HPDE6-E6E7 (cell line): ENCODE measurements around the gene NOS1AP.
"Not testable (repeated sequence)": the region's sequence is repeated elsewhere in the genome, so short reads cannot be mapped to it uniquely, and the experiment has no call there.

Experiments used
- DNase-seq: peaks from one replicate; pipeline ENCODE4 v3.0.0; 2011; ENCODE audit warnings: missing footprints; ENCODE audit errors: extremely low spot score

The NOS1AP gene

DNA sequence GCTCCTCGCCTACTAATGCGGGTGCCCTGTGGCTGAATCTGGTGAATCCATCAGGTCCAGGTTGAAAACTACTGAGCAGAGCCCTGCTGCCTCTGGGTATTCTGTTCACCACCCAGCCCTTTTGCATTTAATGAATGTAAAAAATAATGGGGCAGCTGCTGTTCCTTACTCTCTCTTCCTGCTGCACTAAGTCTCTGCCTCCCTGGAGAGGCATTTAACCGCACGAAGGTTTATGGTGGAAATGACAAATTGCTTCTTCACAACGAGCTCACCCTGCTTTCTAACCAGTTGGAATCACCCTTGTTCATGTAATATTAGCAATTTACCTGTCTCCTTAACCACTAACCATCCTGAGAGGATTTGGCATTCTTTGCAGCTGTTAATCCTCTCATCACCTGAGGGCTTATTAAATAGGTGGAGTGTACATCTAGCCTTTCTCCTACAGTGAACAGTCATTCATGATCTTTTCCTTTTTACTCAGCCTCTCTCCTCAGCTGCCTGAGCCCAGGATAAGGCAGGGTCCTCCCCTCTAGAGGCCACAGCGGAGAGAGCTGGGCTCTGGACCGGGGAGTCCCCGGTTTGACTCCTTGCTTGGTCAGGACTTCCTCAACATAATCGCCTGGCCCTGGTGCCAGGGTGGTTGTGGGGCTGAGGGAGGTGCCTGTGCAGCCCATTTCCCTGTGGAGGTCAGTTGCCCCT, 97.6 kb downstream of the NOS1AP start:
- DNase-seq, result no peak

DNA sequence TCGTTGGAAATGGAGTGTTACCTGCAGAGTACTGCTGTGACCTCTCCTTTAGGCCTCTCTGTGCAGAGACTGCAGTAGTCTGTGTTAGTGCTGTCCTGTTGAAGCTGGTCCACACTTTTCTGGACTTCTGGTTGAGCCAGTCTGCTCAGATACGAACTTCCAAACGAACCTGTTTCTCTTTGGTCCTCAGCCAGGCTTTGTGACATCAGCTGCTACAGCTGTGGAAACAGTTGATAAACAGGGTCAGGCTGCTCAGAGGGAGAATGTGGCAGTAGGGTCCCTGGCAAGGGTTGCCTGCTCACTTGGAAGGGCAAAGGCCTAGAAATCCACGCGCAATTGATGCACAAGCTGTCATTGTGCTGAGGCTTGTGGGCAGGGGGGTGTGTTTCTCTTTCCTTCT, 98.8 kb downstream of the NOS1AP start:
- no peak for DNase-seq

DNA sequence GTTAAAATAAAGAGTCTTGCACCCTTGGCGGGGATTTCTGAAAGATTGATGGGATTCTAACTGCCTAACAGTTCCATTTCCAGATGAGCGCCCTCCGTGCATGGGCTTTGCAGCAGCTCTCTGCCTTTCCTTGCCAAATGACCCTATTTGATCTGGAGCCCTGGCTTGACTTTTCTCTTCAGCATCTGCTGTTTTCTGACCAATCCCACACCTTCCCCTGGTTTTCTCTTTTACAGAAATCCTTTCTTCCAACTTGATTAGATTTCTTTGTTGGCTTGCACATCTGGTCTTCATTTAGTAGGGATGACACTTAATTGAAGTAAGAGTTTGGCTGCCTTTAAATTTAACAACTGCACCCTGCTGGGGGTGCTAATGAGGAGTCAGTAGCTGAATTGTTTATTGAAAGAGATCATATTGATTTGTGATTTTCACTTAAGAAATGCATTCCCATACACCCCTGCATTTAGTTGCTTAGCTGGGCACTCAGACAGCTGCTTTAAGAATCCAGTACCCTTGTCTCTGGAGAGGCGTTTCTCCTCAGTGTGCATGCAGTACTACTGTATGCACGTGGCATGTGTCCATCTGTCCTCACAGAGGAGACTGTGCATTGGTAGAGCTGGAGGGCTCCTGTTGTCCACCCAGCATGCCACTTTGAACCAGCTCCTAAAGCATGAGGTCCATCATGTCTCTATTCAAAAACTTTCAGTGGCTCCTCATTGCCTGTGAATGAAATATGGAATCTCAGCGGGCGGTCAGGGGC, 99.7 kb downstream of the NOS1AP start:
- no peak for DNase-seq

DNA sequence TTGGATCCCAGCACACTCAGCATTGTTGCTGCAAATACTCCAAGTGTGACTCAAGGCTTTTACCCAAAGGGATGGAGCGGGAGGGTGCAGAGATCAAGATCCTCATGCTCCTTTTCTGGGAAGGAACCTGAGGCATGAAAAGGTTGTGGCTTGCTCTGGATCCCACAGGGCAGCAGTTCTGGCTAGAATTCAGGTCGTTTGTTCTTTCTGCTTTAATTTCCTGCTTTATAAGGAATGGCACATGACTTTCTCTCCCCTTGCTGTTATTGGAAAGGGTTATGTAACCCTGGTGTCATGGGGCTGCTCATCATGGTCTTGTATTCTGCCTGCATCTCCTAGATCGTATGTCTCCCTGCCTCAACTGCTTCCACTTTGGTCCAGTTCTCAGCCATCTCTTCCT, 101.6 kb downstream of the NOS1AP start:
- no peak for DNase-seq

GRCh38 chr1:162172311-162173102, 103.0 kb downstream of the NOS1AP start:
- DNase-seq, result no peak

DNA sequence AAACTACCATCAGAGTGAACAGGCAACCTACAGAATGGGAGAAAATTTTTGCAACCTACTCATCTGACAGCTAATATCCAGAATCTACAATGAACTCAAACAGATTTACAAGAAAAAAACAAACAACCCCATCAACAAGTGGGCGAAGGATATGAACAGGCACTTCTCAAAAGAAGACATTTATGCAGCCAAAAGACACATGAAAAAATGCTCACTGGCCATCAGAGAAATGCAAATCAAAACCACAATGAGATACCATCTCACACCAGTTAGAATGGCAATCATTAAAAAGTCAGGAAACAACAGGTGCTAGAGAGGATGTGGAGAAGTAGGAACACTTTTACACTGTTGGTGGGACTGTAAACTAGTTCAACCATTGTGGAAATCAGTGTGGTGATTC, 104.1 kb downstream of the NOS1AP start:
- not testable (repeated sequence) for DNase-seq

DNA sequence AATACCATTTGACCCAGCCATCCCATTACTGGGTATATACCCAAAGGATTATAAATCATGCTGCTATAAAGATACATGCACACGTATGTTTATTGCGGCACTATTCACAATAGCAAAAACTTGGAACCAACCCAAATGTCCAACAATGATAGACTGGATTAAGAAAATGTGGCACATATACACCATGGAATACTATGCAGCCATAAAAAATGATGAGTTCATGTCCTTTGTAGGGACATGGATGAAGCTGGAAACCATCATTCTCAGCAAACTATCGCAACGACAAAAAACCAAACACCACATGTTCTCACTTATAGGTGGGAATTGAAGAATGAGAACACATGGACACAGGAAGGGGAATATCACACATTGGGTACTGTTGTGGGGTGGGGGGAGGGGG, 104.5 kb downstream of the NOS1AP start:
- DNase-seq, result not testable (repeated sequence)

- no peak for DNase-seq
These were observed 106.0 kb downstream of the NOS1AP start for GRCh38 chr1:162175379-162176081.

DNA sequence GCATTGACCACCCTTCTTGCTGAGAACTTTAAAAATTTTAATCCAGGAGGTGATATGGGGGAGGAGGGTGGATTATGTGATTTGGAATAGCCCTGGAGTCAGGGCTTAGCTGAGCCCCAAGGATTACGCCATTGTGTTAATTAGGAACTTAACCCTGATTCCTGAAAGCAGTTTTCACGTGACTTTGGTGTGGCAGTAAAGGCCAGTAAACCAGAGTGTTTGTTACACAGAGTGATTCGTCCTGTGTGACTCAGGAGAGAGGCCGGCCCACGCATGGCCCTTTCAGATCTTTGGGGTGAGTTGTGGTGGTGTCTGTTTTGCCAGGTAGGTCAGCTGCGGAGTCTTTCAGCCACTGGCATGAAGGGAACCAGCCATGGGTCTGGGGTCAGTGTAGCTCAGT, 107.6 kb downstream of the NOS1AP start:
- no peak for DNase-seq

GRCh38 chr1:162178432-162178831, 108.9 kb downstream of the NOS1AP start:
- no peak for DNase-seq

GRCh38 chr1:162179121-162179520, 109.6 kb downstream of the NOS1AP start:
- no peak for DNase-seq

GRCh38 chr1:162180813-162181212, 111.3 kb downstream of the NOS1AP start:
- DNase-seq, result no peak

GRCh38 chr1:162182090-162182489, 112.6 kb downstream of the NOS1AP start:
- no peak for DNase-seq

- no peak for DNase-seq
These were observed 116.0 kb downstream of the NOS1AP start for GRCh38 chr1:162185314-162186025.

GRCh38 chr1:162186026-162186374, 116.5 kb downstream of the NOS1AP start:
- no peak for DNase-seq

DNA sequence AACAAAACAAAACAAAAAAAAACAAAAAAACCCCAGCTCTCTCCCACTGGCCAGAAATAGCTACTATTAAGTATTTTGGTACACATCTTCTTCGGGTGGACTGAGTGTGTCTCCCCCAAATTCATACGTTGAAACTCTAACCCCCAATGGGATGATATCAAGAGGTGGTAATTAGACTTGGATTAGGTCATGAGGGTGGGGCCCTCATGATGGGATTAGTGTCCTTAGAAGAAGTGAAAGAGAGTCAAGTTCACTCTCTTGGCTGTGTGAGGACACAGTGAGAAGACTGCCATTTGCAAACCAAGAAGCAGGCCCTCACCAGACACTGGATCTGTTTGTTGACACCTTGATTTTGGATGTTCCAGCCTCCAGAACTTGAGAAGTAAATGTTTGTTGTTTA, 116.9 kb downstream of the NOS1AP start:
- DNase-seq, result no peak

GRCh38 chr1:162187687-162188276, 118.3 kb downstream of the NOS1AP start:
- no peak for DNase-seq

- no peak for DNase-seq
These were observed 119.9 kb downstream of the NOS1AP start for GRCh38 chr1:162189345-162189744.

DNA sequence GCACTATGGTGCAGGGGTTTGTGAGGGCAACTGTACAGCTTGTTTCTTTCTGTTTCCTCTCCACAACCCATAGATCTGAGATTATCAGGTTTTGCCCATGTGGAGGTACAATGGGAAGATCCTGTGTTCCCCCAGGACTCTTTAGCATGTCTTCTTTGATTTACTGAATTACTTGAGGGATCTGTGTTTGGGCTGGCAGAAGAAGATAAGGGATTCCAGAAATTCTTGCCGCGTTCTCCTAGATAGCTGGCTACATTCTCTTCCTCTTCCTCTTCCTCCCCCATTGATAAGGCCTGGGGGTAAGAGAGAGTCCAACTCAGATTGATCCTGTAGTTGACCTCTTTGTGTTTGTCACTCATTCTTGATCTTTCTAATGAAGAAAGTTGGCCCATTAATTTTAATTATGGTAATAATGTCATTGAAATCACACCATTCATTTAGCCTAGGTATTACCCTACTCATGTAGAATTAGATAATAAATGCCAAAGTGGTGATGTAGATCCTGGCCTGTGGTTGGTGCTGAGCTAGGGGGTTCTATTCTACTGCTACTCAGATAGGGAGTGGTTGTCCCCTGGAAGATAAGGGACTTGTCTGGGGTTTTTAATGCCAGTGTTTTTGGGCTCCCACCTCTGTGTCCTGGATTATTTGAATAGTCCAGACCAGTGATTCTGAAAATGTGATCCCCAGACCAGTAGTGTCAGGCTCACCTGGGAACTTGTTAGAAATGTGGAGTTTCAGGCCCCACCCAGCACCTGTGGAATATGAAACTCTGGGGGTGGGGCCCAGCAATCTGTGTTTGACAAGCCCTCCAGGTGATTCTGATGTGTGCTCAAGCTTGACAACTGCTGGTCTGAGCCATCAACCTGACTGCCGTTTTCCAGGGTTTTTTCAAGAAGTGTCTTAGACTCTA, 122.2 kb downstream of the NOS1AP start:
- DNase-seq, result no peak

DNA sequence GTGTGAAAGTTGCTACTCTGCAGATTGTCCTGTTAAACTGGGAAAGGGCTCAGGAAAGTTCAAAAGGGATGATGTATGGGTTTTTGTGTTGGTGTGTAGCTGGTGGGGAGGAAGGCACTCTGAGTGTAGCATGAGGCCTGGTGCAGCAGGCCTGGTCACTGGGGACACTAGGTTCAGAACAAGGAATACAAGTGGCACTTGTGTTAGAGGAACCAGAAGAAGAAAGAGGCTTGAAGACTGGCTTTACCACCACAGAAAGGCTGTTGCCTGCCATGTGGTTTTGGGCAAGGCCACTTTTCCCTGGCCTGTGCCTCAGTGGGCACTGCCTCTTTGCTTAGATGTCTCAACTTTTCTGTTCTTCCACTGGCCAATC, 122.8 kb downstream of the NOS1AP start:
- DNase-seq, result no peak
